ENCODE data around the gene SVBP.

The SVBP gene

DNA sequence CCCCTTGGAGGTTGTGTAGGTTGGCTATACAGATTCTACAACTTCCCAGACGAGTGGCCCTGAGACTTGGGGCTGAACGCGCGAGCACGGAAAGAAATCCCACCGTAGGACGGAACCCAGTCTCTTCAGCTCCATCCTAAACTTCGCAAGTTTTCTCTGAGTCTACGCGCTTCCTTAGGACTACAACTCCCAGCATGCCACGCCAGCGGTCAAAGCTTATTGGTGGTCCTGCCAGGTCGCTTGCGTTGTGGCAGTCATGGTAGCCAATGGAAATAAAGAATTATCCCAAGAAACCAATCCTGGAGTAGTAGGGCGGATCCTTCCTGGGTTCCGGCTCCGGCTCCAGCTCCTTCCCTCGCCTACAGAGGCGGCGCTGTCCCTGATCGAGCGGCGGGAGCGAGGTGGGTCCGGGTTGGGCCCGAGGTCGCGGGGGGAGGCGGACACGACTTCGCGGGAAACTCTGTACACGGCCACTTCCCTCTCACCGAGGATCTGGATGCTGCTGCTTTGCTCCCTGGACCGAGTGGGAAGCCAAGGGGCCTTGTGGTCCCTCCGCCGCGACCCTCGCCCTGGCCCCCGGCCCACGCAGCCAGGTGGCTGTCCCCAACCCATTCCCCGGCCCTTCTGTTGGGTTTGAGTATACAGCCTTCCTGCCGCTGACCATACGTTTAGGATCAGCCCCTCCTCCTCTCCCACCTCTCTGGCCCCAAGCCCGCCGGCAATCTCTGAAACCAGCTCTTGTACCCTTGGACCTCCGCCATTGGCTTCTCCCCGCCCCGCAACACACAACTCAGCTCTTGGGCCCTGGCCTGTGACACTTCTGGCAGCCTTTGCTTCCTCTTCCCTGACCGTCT is 29.3 kb upstream of the SVBP start, which contains the start of gene ZNF691:
ZNF691 (plus strand) TSS at position 357 of the 854 bp plus-strand sequence. CDS start 3,046 bp downstream, outside the sequence.
- Histone ChIP-seq H3K36me3 (ENCODE audit: insufficient read depth) (no peaks in the 10 kb centered on the region), H3K4me3 (IDR thresholded peaks at IDR 0.05; ENCODE audit: insufficient read depth, low read depth, low read length) (peak within 1 kb of the TSS; percentile 54), H2AFZ (ENCODE audit: low read depth) (peak within 1 kb of the TSS; percentile 74), H3K27me3 (ENCODE audit: insufficient read depth, low read depth) (no peaks in the 10 kb centered on the region), H3K79me2 (ENCODE audit: insufficient read depth, low read depth) (peaks cover 8% of the 10 kb centered on the region; the same call in 1 of the 2 replicates), H3K9ac (peak within 1 kb of the TSS; percentile 58; the same call in 1 of the 2 replicates), H3K4me1 (ENCODE audit: low read depth, poor library complexity, severe bottlenecking) (peaks cover 13% of the 10 kb centered on the region), H3K4me2 (peak within 1 kb of the TSS; percentile 71), H4K20me1 (ENCODE audit: insufficient read depth) (no peaks in the 10 kb centered on the region), H3K27ac (no peak within 1 kb of the TSS)
- TF ChIP-seq, protein P1, sequence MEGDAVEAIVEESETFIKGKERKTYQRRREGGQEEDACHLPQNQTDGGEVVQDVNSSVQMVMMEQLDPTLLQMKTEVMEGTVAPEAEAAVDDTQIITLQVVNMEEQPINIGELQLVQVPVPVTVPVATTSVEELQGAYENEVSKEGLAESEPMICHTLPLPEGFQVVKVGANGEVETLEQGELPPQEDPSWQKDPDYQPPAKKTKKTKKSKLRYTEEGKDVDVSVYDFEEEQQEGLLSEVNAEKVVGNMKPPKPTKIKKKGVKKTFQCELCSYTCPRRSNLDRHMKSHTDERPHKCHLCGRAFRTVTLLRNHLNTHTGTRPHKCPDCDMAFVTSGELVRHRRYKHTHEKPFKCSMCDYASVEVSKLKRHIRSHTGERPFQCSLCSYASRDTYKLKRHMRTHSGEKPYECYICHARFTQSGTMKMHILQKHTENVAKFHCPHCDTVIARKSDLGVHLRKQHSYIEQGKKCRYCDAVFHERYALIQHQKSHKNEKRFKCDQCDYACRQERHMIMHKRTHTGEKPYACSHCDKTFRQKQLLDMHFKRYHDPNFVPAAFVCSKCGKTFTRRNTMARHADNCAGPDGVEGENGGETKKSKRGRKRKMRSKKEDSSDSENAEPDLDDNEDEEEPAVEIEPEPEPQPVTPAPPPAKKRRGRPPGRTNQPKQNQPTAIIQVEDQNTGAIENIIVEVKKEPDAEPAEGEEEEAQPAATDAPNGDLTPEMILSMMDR (conservative IDR thresholded peaks at IDR 0.05; ENCODE audit: low read depth, low read length): no peak

DNA sequence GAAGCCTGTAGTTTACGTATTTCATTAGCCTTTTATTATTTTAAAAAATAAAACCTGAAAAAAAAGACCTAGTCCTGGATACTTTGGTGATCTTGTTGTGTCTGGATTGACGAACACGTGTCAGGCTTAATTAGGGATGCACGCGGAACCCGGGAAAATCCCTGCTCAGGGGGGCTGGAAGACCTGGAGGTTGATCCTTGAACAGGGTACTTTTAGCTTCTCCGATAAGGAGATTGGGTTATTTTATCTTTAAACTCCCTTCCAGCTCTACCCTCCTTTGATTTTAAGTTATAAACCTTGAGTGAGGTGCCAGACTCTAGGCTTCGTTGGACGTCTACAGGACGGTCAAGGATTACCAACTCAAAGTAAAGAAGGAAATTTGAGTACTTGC is 28.7 kb upstream of the SVBP start:
- peaks cover 8% of the 10 kb centered on the region; the same call in 1 of the 2 replicates for H3K79me2 ChIP-seq (ENCODE audit: insufficient read depth, low read depth)
- H3K36me3 ChIP-seq (ENCODE audit: insufficient read depth): no peaks in the 10 kb centered on the region
- no peaks in the 10 kb centered on the region for H3K27me3 ChIP-seq (ENCODE audit: insufficient read depth, low read depth)
- no peak overlapping the region for H3K9ac ChIP-seq
- H2AFZ ChIP-seq (ENCODE audit: low read depth): peak overlapping the region; percentile 74
- TF ChIP-seq, protein P1 (conservative IDR thresholded peaks at IDR 0.05; ENCODE audit: low read depth, low read length): no peak
- no peaks in the 10 kb centered on the region for H4K20me1 ChIP-seq (ENCODE audit: insufficient read depth)
- peak overlapping the region; percentile 52 for H3K4me2 ChIP-seq
- H3K27ac ChIP-seq: no peak overlapping the region
- peaks cover 13% of the 10 kb centered on the region for H3K4me1 ChIP-seq (ENCODE audit: low read depth, poor library complexity, severe bottlenecking)
- no peak overlapping the region for H3K4me3 ChIP-seq (IDR thresholded peaks at IDR 0.05; ENCODE audit: insufficient read depth, low read depth, low read length)

DNA sequence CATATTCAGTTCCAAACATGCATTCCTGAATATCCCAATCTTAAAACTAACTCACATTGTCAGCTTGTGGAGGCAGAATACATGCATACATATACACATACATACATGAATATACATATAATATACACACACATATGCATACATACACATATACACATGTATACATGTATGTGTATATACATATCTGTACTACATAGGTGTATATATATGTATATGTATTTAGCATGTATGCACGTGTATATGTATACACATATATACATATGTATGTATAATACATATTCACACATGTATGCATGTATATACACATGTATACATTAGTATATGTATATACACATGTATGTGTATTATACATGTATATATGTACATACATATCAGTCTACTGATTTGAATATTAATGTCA is 28.0 kb upstream of the SVBP start:
- no peaks in the 10 kb centered on the region for H4K20me1 ChIP-seq (ENCODE audit: insufficient read depth)
- H3K4me3 ChIP-seq (IDR thresholded peaks at IDR 0.05; ENCODE audit: insufficient read depth, low read depth, low read length): no peak overlapping the region
- H3K79me2 ChIP-seq (ENCODE audit: insufficient read depth, low read depth): peaks cover 8% of the 10 kb centered on the region; the same call in 1 of the 2 replicates
- H2AFZ ChIP-seq (ENCODE audit: low read depth): no peak overlapping the region
- TF ChIP-seq, protein P1 (conservative IDR thresholded peaks at IDR 0.05; ENCODE audit: low read depth, low read length): no peak
- H3K9ac ChIP-seq: no peak overlapping the region
- H3K36me3 ChIP-seq (ENCODE audit: insufficient read depth): no peaks in the 10 kb centered on the region
- H3K27ac ChIP-seq: no peak overlapping the region
- peaks cover 13% of the 10 kb centered on the region for H3K4me1 ChIP-seq (ENCODE audit: low read depth, poor library complexity, severe bottlenecking)
- H3K27me3 ChIP-seq (ENCODE audit: insufficient read depth, low read depth): no peaks in the 10 kb centered on the region
- H3K4me2 ChIP-seq: peak overlapping the region; percentile 52; the same call in 1 of the 2 replicates

DNA sequence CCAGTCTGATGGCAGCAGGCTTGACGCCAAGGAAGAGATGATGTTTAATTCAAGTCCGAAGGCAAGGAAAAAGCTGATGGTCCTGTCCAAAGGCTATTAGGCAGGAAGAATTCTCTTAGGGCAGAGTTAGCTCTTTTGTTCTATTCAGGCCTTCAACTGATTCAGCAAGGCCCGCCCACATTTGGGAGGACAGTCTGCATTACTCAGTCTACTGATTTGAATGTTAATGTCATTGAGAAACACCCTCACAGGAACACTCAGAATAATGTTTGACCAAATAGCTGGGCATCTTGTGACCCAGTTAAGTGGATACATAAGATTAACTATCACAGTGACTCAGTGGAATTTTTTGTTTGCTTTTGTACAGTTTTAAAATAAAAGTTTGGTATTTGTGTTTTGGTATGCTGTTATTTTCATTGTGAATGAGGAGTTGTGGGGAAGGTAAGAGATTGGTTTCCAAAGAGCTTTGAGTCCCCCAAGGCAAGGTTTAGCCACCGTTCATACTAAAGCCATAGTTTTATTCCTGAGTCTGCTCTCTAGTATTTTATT is 27.5 kb upstream of the SVBP start:
- Histone ChIP-seq H3K4me2 (no peak overlapping the region), H3K4me3 (IDR thresholded peaks at IDR 0.05; ENCODE audit: insufficient read depth, low read depth, low read length) (no peak overlapping the region), H3K4me1 (ENCODE audit: low read depth, poor library complexity, severe bottlenecking) (peaks cover 13% of the 10 kb centered on the region), H3K36me3 (ENCODE audit: insufficient read depth) (no peaks in the 10 kb centered on the region), H3K79me2 (ENCODE audit: insufficient read depth, low read depth) (peaks cover 8% of the 10 kb centered on the region; the same call in 1 of the 2 replicates), H4K20me1 (ENCODE audit: insufficient read depth) (no peaks in the 10 kb centered on the region), H3K27ac (no peak overlapping the region), H3K9ac (no peak overlapping the region), H2AFZ (ENCODE audit: low read depth) (no peak overlapping the region), H3K27me3 (ENCODE audit: insufficient read depth, low read depth) (no peaks in the 10 kb centered on the region)
- TF ChIP-seq, protein P1 (conservative IDR thresholded peaks at IDR 0.05; ENCODE audit: low read depth, low read length): no peak

All from KMS-11 (cell line).